ACHN (cell line): ENCODE measurements around the gene BOLA2B.
"Not testable (repeated sequence)": the region's sequence is repeated elsewhere in the genome, so short reads cannot be mapped to it uniquely, and the experiment has no call there.

Experiments
- DNase-seq: peaks from one replicate; pipeline ENCODE4 v3.0.0-alpha.2; 2015
- in situ Hi-C: cut with HindIII; loops from 2 replicates; pipeline ENCODE4 v1.10.0; 2017; ENCODE audit warnings: low sequenced_read_pairs, low pct_ligation_motif_present, low pct_unique_long_range_greater_than_20kb

BOLA2B gene

GRCh38 chr16:30193615-30194014, at the start of gene BOLA2B, which contains the start of gene SLX1A:
TSS of gene BOLA2B (minus strand) at chr16:30193666. CDS start at chr16:30193595, 71 bp downstream.
TSS of gene SLX1A (plus strand) at chr16:30193875. CDS start at chr16:30194085, 210 bp downstream.
- in situ Hi-C loops, DNase-seq: not testable (repeated sequence)

- DNase-seq = not testable (repeated sequence)
These were observed 23.6 kb upstream of the BOLA2B start for GRCh38 chr16:30217082-30217481.

GRCh38 chr16:30211414-30211813, 17.9 kb upstream of the BOLA2B start:
- in situ Hi-C loops = not testable (repeated sequence)

More at GRCh38 chr16:30217082-30217481, 23.6 kb upstream of the BOLA2B start:
- in situ Hi-C loops = not testable (repeated sequence)

GRCh38 chr16:30209032-30209431, 15.6 kb upstream of the BOLA2B start:
- DNase-seq, in situ Hi-C loops: not testable (repeated sequence)

More at GRCh38 chr16:30211414-30211813, 17.9 kb upstream of the BOLA2B start:
- not testable (repeated sequence) for DNase-seq

GRCh38 chr16:30207063-30207704, 13.7 kb upstream of the BOLA2B start:
- DNase-seq, in situ Hi-C loops: not testable (repeated sequence)

- DNase-seq, in situ Hi-C loops: not testable (repeated sequence)
These were observed 12.8 kb upstream of the BOLA2B start for GRCh38 chr16:30206252-30206651.

GRCh38 chr16:30205541-30206236, 12.2 kb upstream of the BOLA2B start:
- in situ Hi-C loops, DNase-seq: not testable (repeated sequence)

GRCh38 chr16:30199608-30200343, 6.3 kb upstream of the BOLA2B start:
- DNase-seq, in situ Hi-C loops: not testable (repeated sequence)

GRCh38 chr16:30199049-30199448, 5.6 kb upstream of the BOLA2B start, which contains the start of gene SULT1A3:
TSS of gene SULT1A3 (plus strand) at chr16:30199255. CDS start at chr16:30200729, 1,474 bp downstream.
- DNase-seq, in situ Hi-C loops: not testable (repeated sequence)

GRCh38 chr16:30197001-30197400, 3.5 kb upstream of the BOLA2B start:
- in situ Hi-C loops, DNase-seq: not testable (repeated sequence)

GRCh38 chr16:30194172-30194925, 883 bp upstream of the BOLA2B start:
- DNase-seq, in situ Hi-C loops: not testable (repeated sequence)

- DNase-seq, in situ Hi-C loops: not testable (repeated sequence)
These were observed 368 bp downstream of the BOLA2B start for GRCh38 chr16:30193098-30193497.

GRCh38 chr16:30191158-30191557, 2.3 kb downstream of the BOLA2B start:
- DNase-seq, in situ Hi-C loops: not testable (repeated sequence)

- in situ Hi-C loops = no loop called here
- no peak for DNase-seq
These were observed 5.4 kb downstream of the BOLA2B start for GRCh38 chr16:30187971-30188561.

- in situ Hi-C loops = no loop called here
- no peak for DNase-seq
These were observed 6.0 kb downstream of the BOLA2B start for GRCh38 chr16:30187556-30187865.

- in situ Hi-C loops = no loop called here
- DNase-seq = peak; percentile 30
These were observed 6.5 kb downstream of the BOLA2B start for GRCh38 chr16:30186782-30187555.

GRCh38 chr16:30186444-30186781, 7.1 kb downstream of the BOLA2B start:
- DNase-seq = no peak
- in situ Hi-C loops = no loop called here
